Renal pelvis (tissue), 4 donors: ENCODE measurements around the gene ZSWIM1. TPM values are rescaled to one million over a fixed set of nuclear protein-coding genes. Genes with fewer than 3 reads are reported as not detected.
A peak's percentile ranks its signal among the peaks of the same experiment; 100 is the strongest.
"Not testable (repeated sequence)": the region's sequence is repeated elsewhere in the genome, so short reads cannot be mapped to it uniquely, and the experiment has no call there.

Experiments
- DNase-seq: peaks from one replicate; pipeline ENCODE4 v3.0.0-alpha.2; 2013
- polyA plus RNA-seq, 3 donors: library from polyadenylated mRNA; unstranded; fragments of 120-200 nt; gene quantifications; one replicate each; pipeline ENCODE4 v1.2.1, GENCODE V29; 2013; ENCODE audit not compliant: insufficient read length in 3 of 3

The ZSWIM1 gene
- polyA plus RNA-seq, 3 donors = 16.6 to 21.3 (median 17.1) TPM

- no peak for DNase-seq
Observed at GRCh38 chr20:45851501-45851900, 29.5 kb upstream of the ZSWIM1 start.

- no peak for DNase-seq
Observed at GRCh38 chr20:45852326-45852725, 28.7 kb upstream of the ZSWIM1 start.

- DNase-seq = no peak
Observed at GRCh38 chr20:45853484-45853883, 27.5 kb upstream of the ZSWIM1 start.

GRCh38 chr20:45857114-45857881 is 23.7 kb upstream of the ZSWIM1 start, which contains the start of the genes ACOT8 and ZSWIM3:
Gene ACOT8 (minus strand): TSS chr20:45857392. CDS start chr20:45857315, 77 bp downstream.
Gene ZSWIM3 (plus strand): TSS chr20:45857614. CDS start chr20:45857826, 212 bp downstream.
- DNase-seq = peak; percentile 100

- no peak for DNase-seq
Observed at GRCh38 chr20:45857882-45858216, 23.2 kb upstream of the ZSWIM1 start.

- peak; percentile 52 for DNase-seq
Observed at GRCh38 chr20:45859916-45860315, 21.1 kb upstream of the ZSWIM1 start.

- no peak for DNase-seq
Observed at GRCh38 chr20:45860560-45861220, 20.3 kb upstream of the ZSWIM1 start.

GRCh38 chr20:45861221-45862075 is 19.6 kb upstream of the ZSWIM1 start:
- DNase-seq = no peak

- no peak for DNase-seq
Observed at GRCh38 chr20:45863543-45864470, 17.2 kb upstream of the ZSWIM1 start.

- DNase-seq = no peak
Observed at GRCh38 chr20:45866454-45866853, 14.6 kb upstream of the ZSWIM1 start.

- DNase-seq = no peak
Observed at GRCh38 chr20:45867136-45867818, 13.8 kb upstream of the ZSWIM1 start.

- no peak for DNase-seq
Observed at GRCh38 chr20:45867819-45868176, 13.2 kb upstream of the ZSWIM1 start.

GRCh38 chr20:45872626-45873025 is 8.4 kb upstream of the ZSWIM1 start:
- no peak for DNase-seq

GRCh38 chr20:45873409-45874103 is 7.5 kb upstream of the ZSWIM1 start:
- no peak for DNase-seq

- not testable (repeated sequence) for DNase-seq
Observed at GRCh38 chr20:45874104-45874481, 6.9 kb upstream of the ZSWIM1 start.

GRCh38 chr20:45874576-45874975 is 6.5 kb upstream of the ZSWIM1 start:
- DNase-seq = no peak

GRCh38 chr20:45878076-45878761 is 2.8 kb upstream of the ZSWIM1 start:
- DNase-seq = no peak

GRCh38 chr20:45882469-45883099 is 1.6 kb downstream of the ZSWIM1 start:
- no peak for DNase-seq

- no peak for DNase-seq
Observed at GRCh38 chr20:45883100-45883469, 2.1 kb downstream of the ZSWIM1 start.
